ENCODE measurements around the gene ADAM10.
A peak's percentile ranks its signal among the peaks of the same experiment; 100 is the strongest.

The ADAM10 gene

DNA sequence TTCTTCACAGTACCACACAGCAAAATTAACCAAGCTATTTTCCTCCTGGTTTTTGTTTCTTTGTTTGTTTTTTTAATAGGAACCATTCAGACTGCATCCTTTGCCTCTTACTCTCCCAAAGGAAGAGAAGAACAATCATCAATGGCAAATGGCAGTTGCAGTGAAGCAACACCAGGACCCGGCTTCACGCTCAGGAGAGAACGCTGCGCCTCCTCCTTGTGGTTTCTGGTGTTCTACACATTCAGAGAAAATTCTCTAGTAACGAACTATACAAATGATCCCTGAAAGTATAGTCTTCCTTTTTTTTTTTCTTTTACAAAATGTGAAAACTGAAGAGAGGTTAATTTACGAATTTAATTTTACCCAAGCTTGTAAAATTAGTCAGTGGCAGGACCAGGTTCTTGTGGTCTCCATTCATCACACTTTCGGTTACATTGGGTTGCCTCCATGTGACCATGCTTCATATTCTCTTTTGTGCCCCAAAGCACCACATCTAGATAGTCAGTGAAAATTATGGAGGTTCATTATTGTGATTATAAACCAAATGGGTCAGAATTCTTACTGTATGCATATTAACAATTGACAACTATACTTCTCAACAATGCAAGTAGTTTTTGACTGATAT, 11.0 kb upstream of the ADAM10 start:
- TF ChIP-seq, protein P1, sequence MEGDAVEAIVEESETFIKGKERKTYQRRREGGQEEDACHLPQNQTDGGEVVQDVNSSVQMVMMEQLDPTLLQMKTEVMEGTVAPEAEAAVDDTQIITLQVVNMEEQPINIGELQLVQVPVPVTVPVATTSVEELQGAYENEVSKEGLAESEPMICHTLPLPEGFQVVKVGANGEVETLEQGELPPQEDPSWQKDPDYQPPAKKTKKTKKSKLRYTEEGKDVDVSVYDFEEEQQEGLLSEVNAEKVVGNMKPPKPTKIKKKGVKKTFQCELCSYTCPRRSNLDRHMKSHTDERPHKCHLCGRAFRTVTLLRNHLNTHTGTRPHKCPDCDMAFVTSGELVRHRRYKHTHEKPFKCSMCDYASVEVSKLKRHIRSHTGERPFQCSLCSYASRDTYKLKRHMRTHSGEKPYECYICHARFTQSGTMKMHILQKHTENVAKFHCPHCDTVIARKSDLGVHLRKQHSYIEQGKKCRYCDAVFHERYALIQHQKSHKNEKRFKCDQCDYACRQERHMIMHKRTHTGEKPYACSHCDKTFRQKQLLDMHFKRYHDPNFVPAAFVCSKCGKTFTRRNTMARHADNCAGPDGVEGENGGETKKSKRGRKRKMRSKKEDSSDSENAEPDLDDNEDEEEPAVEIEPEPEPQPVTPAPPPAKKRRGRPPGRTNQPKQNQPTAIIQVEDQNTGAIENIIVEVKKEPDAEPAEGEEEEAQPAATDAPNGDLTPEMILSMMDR (conservative IDR thresholded peaks at IDR 0.05; ENCODE audit: low read depth): no peak
- POLR2A ChIA-PET (ENCODE audit: low non-redundant PET): no interaction called here
- H3K27ac ChIP-seq: no peak overlapping the region
- CTCF ChIA-PET: interaction anchor here (0.8 kb wide), 1 partner anchor 538 kb away, joined by 3 read pairs; no protein-coding TSS in a partner anchor
- no peak for DNase-seq (ENCODE audit: low spot score)

DNA sequence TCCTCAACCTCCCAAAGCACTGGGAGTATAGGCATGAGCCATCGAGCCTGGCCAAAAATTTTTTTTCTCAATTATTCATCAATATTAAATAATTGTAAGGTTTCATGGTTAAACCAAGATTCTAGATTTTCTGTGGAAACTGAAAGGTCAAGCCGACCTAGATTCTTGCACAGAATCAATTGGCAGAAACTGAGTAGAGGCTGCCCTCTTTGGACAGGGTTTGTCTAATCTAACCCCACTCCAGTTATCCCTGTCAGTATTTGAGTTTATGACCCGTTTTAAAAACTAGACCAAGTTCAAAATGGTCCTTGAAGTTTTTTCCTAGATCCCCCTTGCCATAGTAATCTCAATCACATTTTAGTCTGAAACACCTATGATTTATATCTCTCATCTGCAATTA, 8.6 kb upstream of the ADAM10 start:
- POLR2A ChIA-PET (ENCODE audit: low non-redundant PET): interaction anchor here (0.7 kb wide), 1 partner anchor 369 kb away, joined by 8 read pairs; no protein-coding TSS in a partner anchor
- DNase-seq (ENCODE audit: low spot score): no peak
- TF ChIP-seq, protein P1 (conservative IDR thresholded peaks at IDR 0.05; ENCODE audit: low read depth): no peak
- CTCF ChIA-PET: no interaction called here
- no peak overlapping the region for H3K27ac ChIP-seq

DNA sequence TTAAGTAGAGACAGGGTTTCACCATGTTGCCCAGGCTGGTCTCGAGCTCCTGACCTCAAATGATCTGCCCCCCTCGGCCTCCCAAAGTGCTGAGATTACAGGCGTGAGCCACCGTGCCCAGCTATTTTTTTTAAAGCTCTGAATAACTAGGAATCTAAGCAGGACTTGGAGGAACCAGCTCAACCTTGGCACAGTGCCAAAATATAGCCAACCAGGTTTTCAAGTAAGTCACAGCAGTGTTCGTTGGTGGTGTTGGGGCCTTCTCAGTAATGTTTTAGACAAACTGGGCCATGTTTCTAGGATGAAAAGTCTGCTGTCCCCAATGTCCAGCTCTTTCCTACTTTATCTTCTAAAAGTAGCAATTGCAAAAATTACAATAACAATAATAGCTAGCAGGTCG, 6.4 kb upstream of the ADAM10 start:
- ChIA-PET CTCF (interaction anchor here (0.6 kb wide), 1 partner anchor 45 kb away, joined by 3 read pairs; no protein-coding TSS in a partner anchor), POLR2A (ENCODE audit: low non-redundant PET) (interaction anchor here (0.7 kb wide), 1 partner anchor 15 kb away, joined by 3 read pairs; the partner anchor contains the start of gene MINDY2)
- H3K27ac ChIP-seq: no peak overlapping the region
- no peak for DNase-seq (ENCODE audit: low spot score)
- TF ChIP-seq, protein P1 (conservative IDR thresholded peaks at IDR 0.05; ENCODE audit: low read depth): no peak

DNA sequence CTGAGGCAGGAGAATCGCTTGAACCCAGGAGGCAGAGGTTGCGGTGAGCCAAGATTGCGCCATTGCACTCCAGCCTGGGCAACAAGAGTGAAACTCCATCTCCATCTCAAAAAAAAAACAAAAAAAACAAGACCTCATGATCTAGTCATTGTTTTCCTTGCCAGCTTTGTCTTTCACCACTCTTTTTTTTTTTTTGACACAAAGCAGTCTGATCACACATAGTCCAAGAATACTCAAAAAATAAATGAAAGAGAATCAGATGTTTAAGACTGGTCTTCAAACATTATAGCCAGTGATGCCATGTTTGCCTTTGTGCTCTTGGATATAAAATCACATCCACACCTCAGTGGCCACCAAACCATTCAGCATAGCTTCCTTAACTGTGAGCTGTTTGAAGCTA, 5.8 kb upstream of the ADAM10 start:
- DNase-seq (ENCODE audit: low spot score): no peak
- no peak overlapping the region for H3K27ac ChIP-seq
- POLR2A ChIA-PET (ENCODE audit: low non-redundant PET): no interaction called here
- TF ChIP-seq, protein P1 (conservative IDR thresholded peaks at IDR 0.05; ENCODE audit: low read depth): no peak
- CTCF ChIA-PET: no interaction called here

DNA sequence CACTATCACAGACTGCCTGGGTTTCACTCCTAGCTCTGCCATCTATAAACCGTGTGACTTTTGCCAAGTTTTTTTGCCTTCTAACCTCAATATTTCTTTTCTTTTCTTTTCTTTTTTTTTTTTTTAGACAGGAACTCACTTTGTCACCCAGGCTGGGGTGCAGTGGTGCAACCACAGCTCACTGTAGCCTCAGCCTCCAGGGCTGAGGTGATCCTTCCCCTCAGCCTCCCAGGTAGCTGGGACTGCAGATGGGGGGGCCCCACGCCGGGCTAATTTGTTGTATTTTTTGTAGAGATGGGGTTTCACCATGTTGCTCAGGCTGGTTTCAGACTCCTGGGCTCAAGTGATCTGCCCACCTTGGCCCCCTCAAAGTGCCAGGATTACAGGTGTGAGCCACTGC, 3.2 kb upstream of the ADAM10 start:
- DNase-seq (ENCODE audit: low spot score): no peak
- H3K27ac ChIP-seq: no peak overlapping the region
- ChIA-PET POLR2A (ENCODE audit: low non-redundant PET) (no interaction called here), CTCF (interaction anchor here (0.6 kb wide), 1 partner anchor 109 kb away, joined by 5 read pairs; no protein-coding TSS in a partner anchor)
- TF ChIP-seq, protein P1 (conservative IDR thresholded peaks at IDR 0.05; ENCODE audit: low read depth): no peak

DNA sequence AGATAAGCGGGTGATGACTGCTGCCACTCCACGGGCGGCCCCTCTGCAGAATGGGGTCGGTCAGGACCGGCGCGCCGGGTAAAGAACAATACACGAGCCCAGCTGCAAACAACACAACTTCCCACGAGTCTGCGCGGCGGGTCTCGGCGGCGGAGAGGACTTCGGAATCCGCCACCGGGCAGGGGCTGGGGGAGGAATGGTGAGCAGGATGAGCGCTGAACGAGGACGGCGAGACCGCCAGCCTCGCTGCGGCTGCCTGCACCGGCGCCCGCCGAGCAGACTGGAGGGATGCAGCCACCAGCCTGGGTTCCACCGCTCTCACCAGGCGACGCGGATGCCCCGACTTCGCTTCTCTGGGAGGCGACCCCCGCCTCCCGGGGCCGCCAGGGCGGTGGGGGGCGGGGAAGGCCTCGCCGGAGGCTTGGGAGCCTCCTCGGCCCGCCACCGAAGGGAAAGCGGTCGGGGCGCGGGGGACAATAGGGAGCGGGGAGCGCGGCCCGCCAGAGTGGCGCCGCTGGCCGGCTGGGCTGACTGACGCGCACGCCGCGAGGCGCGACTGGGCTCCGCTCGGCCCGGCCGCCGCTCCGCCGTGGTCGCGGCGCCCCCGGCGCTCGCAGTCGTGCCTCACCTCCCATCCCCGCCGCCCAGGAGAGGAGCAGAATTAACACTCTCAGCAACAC, 515 bp downstream of the ADAM10 start:
- POLR2A ChIA-PET (ENCODE audit: low non-redundant PET): interaction anchor here (1.1 kb wide), 1 partner anchor 22 kb away, joined by 6 read pairs; the partner anchor contains the start of gene MINDY2
- TF ChIP-seq, protein P1 (conservative IDR thresholded peaks at IDR 0.05; ENCODE audit: low read depth): no peak
- CTCF ChIA-PET: no interaction called here
- H3K27ac ChIP-seq: peak overlapping the region; percentile 99
- no peak for DNase-seq (ENCODE audit: low spot score)

Measured in RWPE1 (cell line).